HG03575 (cell line): ENCODE data around the gene SON.
"Not testable (repeated sequence)": the region's sequence is repeated elsewhere in the genome, so short reads cannot be mapped to it uniquely, and the experiment has no call there.

Experiments
- ATAC-seq: cut with Tn5 transposase; IDR thresholded peaks from one replicate; pipeline ENCODE4 v1.9.1; 2021; ENCODE audit not compliant: unreplicated experiment, insufficient number of reproducible peaks, low FRiP score; ENCODE audit errors: extremely low read depth

Gene SON

DNA sequence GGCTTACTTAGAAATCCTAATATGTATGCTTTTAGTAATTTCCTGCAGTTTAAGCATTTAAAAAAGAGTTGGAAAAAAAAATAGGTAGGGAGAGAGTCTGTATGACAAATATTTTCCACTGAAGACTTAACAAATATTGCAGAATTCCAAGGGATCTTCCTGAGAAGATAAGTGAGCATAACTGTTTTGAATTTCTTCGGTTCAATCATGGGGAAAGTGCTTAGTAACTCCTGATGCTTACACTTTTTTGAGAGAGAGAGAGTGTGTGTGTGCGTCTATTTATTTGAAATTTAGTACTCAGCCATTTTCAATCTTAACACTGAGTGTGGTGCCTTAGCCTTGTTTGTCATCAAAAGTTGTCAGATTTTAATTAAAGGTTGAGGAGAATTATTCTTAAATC is 18.5 kb downstream of the SON start:
- ATAC-seq: no peak

DNA sequence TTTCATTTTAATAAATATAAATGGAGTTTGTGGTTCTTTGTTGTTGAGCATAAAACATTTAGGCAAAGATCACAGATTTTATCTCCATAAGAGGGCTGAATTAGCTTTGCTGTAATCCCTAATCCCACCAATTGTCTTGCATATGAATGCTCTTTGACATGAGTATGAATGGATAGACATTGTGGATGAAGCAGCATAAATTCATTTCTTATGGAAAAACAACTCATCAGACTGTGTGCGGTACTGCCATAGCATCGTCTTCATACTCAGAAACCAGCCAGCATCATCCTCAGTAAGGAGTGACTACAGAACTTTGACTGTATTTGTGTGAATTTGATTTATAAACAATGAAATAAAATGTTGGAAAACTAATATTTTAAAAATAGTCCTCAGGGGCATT is 19.6 kb downstream of the SON start:
- no peak for ATAC-seq

DNA sequence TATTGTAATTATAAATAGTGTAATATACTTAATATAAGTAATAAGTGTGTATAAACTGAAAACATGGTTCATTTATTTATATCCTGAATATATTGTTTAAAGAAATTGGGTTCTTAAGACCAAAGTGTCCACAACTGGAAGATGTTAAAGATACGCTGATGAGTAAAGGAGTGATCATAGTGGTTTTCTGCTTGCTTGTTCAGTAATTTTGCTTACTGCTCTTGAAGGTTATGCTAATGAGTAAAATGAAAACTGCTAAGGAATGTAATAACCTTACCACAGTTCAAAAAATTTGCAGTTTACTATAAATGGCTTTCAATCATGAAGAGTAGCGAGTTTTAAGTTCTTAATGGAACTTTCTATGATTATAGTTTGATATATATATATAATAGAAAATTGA is 23.7 kb downstream of the SON start:
- ATAC-seq: no peak

DNA sequence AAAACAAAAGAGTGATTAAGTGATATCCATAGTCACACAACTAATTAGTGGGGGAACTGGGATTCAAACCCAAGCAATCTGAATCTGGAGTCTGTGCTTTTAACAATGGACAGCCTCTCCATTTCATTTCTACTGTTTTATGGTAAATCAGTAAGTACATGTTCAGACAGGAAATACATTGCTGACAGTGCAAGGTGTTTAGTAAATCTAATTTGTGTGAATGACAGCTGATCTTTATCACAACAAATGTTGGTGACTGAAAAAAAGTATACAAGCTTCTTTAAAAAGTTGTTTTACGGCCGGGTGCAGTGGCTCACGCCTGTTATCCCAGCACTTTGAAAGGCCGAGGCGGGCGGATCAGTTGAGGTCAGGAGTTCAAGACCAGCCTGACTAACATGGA is 25.1 kb downstream of the SON start:
- ATAC-seq: no peak

DNA sequence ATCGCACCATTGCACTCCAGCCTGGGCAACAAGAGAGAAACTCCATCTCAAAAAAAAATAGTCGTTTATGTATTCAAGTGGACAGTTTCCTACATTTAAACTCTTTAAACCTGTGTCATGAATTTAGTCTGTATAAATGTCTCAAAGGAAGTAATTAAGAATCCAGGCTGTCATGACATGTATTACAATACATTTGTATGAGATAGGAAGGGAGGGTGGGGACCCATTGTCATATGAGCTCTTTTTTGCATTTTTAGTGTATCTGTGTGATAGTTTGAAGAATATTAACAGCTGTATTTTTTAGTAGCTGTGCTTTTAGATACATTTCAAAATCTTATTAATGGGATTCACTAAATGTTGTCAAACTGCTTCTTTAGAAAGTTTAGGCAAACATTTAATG is 25.6 kb downstream of the SON start:
- no peak for ATAC-seq

DNA sequence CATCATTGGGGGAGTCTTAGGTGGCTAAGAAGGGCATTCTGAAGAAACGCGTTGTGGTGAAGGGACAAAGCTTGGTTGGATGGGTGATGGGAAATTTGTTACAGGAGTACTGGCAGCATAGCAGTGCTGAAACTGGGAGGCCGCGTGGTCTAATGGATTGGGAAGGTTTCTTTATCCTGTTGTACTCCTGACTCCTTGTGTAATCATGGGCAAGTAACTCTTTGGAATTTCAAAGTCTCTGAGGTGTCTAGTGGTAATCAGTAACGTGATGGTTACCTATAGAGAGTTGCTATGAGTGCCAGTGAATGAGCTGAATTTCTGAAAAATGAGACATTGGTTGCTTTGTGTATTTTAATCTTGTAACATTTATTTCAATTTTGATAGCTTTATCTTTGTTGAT is 27.2 kb downstream of the SON start:
- ATAC-seq: no peak

DNA sequence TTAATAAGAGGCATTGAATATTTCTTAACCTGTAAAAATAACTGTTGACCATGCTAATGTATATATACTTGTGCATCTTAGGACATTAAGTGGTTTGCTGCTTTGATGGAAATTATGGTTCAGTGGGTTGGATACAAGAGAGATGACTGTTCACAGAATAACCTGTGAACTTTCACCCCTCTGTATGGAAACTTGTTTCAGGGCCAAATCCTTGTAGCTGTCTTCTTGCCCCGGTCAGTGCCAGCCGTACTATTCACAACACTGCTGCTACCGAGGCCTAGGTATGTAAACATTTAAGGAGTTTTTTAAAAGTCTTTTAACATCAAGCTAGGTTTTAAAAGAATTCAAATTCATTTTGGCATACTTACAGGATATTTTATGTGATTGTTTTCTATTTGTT is 29.5 kb downstream of the SON start:
- no peak for ATAC-seq

DNA sequence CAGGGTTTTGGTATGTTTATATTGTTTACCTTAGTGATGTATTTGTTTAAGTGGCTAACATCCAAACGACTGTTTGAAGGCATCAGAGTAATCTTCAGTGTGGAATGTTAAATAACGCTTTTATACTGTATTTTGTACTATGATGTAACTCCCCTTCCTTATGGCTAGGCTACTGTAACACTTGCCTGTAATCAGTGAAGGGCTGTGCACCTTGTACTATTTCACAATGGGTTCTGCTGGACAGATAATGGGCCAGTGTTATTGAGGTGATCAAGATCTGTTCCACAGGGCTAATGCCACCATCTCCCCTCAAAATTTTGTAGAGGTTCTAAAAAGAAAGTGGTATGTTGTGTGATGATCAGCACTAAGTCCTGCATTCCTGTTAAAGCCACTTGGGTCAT is 33.9 kb downstream of the SON start:
- not testable (repeated sequence) for ATAC-seq

DNA sequence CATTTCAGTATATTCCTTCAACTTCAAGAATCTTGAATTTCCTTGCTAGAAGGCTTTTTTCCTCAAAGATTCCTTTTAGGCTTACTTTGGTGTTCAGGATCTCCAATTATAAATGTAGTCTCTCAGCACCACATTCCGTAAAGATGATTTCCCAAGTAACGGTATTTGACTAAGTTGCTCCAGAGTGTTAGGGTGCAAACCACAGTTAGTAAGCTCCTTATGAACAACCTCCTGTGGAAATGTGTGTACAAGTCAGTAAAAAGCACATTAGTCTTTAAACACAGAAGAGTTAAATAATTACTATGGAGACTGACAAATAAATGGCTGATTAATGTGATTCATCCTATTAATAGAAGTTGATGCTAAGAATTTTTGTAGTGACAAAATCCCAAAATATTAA is 35.4 kb downstream of the SON start:
- ATAC-seq: no peak

DNA sequence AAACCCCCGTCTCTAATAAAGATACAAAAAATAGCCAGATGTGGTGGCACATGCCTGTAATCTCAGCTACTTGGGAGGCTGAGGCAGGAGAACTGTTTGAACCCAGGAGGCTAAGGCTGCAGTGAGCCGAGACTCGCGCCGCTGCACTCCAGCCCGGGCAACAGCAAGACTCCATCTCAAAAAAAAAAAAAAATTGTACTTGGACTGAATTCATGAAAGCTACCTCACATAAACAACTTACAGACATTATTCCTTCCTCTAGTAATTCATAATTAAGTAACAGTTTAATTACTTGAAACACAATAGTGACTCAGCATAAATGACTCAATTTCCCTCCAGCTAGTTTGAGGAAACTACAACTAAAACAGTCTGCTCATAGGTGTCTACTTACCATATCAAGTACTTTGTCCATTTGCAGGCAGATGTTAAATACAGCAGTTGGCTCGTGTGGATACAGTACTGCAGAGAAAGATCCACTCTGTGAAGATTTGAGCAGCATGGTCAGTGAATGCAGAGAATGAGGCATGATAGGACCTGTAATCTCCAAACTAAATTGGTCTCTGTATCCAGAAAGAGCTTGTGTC is 36.2 kb downstream of the SON start:
- no peak for ATAC-seq

DNA sequence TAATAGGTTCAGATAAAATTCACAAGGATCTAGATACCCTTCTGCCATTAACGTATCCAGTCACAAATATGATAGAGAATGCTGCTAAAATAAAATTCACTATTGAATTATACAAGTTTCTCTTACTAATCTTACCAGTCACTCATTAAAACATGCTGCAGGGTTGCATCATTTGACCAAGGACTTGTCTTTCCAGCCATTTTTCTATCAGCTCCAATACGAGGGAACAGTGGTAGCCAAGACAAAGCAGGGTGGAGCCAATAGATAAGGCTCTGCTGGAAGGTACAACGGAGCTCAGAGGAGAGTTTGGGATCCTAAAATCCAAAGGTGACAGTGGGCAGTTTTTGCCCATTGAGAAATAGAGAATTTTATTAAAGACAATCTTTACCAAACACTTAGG is 41.6 kb downstream of the SON start:
- ATAC-seq: no peak

DNA sequence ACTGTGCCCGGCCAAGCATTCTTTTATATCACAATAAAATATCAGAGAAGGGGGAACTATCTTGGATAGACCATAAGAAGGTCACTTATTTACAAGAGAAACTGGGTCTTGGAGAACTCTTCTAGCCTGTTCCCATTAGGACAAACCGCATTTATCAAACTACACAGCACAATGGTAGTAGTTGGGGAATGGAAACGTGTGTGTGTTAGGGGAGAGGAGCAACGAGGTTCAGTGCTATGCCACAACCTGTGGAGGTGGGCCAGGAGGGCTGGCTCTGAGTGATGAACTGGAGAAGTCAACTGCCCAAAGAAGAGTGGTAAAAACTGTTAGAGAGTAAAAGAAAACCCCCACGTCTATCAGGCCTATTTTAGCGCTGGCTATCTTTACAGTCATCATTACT is 44.1 kb downstream of the SON start:
- ATAC-seq: no peak

DNA sequence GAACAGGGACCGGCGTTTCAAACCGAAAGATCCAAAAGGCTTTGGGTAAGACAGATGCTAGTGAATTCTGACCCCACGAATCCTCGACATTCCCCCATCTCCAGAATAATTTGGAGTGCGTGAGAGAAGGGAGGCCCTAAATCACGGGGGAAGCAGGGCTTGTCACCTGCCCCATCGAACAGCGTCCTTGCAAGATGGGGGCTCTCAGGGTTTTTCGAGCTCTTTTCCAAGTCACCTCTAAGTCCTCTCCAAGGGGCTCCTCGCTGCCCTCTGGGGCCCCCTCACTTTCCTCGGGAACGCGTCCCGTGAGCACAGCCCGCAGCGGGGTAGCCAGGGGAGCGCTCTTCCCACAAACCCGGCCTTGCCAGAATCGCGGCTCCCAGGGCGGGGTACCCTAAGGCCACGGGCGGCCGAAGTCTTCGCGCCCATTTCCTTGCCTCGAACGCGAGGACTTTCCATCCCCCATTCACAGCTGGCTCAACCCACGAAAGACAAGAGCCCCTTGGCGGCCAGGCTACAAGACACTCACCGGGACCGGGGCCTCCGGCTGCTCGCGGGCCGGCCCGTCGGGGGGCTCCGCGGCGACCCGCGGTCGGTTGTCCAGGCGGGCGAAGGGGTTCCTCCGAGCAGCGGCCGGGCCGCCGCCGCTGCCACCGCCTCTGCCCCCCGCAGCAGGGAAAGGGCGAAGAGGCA is 45.1 kb downstream of the SON start:
- ATAC-seq: no peak

DNA sequence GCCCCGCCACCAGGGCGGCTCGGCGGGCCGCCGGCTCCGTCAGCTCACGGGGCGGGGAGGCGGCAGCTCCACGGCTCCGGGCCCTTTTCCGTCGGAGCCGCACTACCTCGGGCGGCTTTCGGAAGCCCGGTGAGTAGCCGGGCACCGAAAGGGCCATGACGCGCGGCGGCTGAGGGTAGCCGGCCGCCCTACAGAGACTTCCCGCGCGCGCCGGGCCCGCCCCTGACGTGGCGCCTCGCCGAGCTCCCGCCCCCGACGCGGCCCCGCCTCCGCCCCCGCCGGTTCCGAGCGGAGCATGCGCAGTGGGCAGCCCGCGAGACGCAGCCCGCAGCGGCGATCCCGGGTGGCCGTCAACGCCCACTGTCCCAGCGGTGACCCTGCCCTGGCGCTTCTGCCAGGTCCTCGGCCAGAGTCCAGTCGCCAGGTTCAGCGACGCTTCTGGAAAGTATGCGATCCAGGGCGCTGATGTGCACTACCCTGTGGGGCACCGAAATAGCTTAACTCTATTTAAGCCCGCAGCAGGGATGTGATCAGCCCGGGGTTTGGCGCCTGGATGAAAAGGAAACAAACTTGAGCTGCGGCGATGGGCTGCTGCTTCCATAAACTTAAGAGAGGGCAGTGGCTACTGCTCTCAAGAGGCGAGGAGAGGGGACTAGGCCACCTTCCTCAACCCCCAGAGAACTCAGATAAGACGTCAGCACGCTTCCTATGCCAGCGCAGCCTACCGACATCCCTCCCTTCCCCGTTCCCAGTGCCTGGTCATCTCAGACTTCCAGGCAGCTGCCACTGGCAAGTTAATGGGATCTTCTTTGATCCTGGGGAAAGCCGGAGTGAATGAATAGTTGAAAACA is 45.9 kb downstream of the SON start, which contains the start of gene DONSON:
DONSON (minus strand) TSS at position 200 of the 851 bp plus-strand sequence; CDS start at position 157, 43 bp downstream.
- no peak for ATAC-seq

DNA sequence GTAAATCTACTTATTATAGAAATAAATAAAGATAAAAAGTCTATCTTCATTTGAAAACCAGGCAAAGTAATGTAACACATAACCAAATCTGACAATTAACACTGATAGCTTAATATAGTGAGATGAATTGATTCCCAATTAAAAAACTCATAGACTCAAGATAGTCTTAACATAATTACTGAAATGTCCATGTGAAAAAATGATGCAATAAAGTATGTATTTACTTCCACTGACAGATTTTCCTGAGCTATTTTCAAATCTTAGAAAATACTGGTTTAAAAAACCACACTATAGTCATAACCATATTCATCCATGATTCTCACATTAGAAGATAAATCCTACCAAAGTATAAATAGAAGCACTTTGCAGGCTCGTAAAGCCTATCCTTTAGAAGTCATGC is 55.2 kb downstream of the SON start:
- ATAC-seq: no peak

DNA sequence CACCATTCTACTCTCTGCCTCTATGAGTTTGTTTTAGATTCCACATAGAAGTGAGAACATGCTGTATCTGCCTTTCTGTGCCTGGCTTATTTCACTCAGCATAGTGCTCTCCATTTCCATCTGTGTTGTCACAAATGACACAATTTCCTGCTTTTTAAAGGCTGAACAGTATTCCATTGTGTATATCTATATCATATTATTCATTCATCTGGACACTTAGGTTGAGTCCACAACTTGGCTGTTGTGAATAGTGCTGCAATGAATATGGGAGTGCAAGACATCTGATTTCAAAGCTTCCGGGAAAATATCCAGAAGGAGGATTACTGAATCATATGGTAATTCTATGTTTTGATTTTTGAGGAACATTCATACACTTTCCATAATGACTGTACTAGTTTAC is 65.7 kb downstream of the SON start:
- no peak for ATAC-seq

DNA sequence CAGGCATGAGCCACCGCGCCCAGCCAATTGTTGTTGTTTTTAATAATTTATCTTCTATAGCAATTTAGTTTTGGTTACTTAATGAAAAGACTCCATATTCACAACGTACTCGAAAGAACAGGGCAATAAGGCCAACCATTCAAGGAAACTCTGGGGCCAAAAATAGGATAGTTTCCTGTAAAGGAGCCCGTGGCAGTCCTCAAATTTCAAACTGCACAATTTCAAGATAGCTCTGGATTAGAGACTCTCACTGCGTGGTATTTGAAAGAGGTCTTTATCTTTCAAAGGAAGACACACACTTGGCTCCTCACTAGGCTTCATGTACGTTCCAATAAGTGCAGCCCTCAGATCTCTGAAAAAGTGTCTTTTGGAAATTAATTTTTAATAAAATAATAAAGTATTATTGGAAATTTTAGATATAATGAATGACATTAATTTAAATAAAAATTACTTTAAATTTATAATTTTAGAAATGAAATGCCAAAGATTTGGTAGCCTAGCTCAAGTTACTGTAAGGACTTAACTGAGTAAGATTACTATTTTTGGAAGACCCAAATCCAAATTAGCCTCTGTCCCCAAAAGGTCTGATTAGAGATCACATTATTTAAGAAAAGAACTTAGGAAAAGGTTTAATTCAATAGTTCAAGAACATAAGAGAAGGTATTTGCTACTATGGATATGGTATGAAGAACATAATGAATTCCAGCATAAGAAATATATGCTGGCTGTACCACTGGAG is 68.3 kb downstream of the SON start:
- ATAC-seq: no peak

DNA sequence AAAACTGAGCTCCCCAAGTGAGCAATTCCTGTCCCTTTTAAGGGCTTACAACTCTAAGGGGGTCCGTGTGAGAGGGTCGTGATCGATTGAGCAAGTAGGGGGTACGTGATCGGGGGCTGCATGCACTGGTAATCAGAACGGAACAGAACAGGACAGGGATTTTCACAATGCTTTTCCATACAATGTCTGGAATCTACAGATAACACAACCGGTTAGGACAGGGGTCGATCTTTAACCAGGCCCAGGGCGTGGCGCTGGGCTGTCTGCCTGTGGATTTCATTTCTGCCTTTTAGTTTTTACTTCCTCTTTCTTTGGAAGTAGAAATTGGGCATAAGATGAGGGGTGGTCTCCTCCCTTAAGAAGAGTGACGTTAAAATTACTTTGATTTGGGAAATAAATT is 74.7 kb downstream of the SON start:
- not testable (repeated sequence) for ATAC-seq

DNA sequence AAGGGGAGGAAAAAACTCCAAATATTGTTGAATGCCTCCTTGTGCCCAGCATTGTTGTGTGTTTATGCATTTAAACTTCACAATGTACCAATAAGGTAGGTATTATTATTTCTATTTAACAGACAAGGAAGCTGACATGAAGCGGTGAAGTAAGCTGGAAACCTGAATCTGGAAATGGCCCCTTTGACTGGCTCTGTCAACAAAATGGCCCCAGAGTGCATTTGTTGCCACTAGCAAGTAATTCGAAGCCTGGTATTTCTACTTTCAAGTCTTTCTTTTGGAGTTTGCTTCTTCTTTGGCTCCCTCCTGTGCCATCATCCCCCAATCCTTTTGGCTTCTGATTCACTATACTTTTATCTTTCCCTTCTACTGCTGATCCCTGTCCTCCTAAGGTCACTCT is 75.6 kb downstream of the SON start:
- ATAC-seq: no peak

DNA sequence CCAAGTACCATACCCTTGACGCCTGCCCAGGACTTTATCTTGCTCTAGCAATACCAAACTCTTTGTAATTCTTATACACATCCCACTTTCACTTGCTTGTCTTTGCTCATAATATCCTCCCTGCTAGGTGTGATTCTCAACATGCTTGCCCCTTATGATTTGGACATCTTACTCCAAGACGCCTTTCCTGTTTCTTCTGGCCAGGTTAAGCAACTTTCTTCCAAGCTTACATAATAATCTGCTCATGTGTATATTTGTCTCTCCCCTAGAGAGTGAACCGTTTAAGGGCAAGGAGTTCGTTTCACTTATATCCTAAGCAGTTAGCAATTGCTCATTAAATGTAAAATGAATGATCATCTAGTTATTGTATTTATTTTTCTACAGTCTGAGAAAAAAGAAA is 76.9 kb downstream of the SON start:
- no peak for ATAC-seq
